ENCODE measurements around the gene CDH13. TPM values are rescaled to one million over a fixed set of nuclear protein-coding genes. Genes with fewer than 3 reads are reported as not detected.

CDH13 gene
- total and polyA plus RNA-seq, 2 donors (not counting 3 experiments of a cell fraction or from before 2014, with no cell fraction given) = 96.6 to 124 TPM

DNA sequence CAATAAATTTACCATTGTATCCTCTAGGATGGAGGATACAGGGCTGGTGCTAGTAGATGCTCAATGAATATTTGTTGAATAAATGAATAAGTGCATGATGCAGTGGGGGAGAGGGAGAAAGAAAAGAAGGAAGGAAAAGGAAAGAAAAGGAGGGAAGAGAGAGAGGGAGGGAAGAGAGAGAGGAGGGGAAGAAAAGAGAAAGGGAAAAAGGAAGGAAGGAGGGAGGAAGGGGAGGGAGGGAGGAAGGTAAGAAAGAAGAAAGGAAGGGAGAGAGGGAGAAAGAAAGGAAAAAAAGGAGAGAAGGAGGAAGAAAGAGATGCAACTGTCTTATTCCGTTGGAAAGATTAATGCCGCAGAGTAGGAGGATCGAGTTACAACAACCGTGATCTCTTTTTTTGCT lies 1211.4 kb downstream of the CDH13 start:
- no peaks in the 10 kb centered on the region for H3K9me1 ChIP-seq (replicated peaks; ENCODE audit: control insufficient read depth, extremely low read depth, insufficient read depth, low read length)
- TF ChIP-seq GATA2 (IDR thresholded peaks at IDR 0.05; ENCODE audit: insufficient read depth, insufficient read length, low read depth, low read length) = no peak
- no peak for TF ChIP-seq EZH2 (IDR thresholded peaks at IDR 0.05; ENCODE audit: borderline replicate concordance, low read depth, low read length, severe bottlenecking)
- no peak for TF ChIP-seq JUN (IDR thresholded peaks at IDR 0.05; ENCODE audit: borderline replicate concordance, insufficient read depth, insufficient read length, low read depth)
- TF ChIP-seq, protein P1, sequence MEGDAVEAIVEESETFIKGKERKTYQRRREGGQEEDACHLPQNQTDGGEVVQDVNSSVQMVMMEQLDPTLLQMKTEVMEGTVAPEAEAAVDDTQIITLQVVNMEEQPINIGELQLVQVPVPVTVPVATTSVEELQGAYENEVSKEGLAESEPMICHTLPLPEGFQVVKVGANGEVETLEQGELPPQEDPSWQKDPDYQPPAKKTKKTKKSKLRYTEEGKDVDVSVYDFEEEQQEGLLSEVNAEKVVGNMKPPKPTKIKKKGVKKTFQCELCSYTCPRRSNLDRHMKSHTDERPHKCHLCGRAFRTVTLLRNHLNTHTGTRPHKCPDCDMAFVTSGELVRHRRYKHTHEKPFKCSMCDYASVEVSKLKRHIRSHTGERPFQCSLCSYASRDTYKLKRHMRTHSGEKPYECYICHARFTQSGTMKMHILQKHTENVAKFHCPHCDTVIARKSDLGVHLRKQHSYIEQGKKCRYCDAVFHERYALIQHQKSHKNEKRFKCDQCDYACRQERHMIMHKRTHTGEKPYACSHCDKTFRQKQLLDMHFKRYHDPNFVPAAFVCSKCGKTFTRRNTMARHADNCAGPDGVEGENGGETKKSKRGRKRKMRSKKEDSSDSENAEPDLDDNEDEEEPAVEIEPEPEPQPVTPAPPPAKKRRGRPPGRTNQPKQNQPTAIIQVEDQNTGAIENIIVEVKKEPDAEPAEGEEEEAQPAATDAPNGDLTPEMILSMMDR (IDR thresholded peaks at IDR 0.05; ENCODE audit: extremely low read depth in 1 of 2, insufficient read depth in 1 of 2, low read depth in 1 of 2, low read length in 2 of 2) = no peak
- H3K27ac ChIP-seq (ENCODE audit: insufficient read depth, low read depth, low read length) = no peak overlapping the region
- H4K20me1 ChIP-seq (replicated peaks; ENCODE audit: control insufficient read depth, extremely low read depth, insufficient read depth, low read length) = no peaks in the 10 kb centered on the region
- H3K79me2 ChIP-seq (ENCODE audit: control insufficient read depth, insufficient read depth, low read length) = no peaks in the 10 kb centered on the region
- FAIRE-seq (no peak), DNase-seq (ENCODE audit: low read depth, low spot score) (no peak)
- dilution Hi-C loops (cut with MboI; ENCODE audit: extremely low pct_ligation_motif_present, low sequenced_read_pairs) = no loop called here
- H3K9ac ChIP-seq (replicated peaks; ENCODE audit: extremely low read depth, insufficient read depth, low read length) = no peak overlapping the region
- peaks cover 17% of the 10 kb centered on the region for H3K4me1 ChIP-seq (ENCODE audit: control insufficient read depth, extremely low read depth, insufficient read depth, low read length)
- no TSS peak for BruUV-seq (replicated peaks)
- no peaks in the 10 kb centered on the region for H3K36me3 ChIP-seq (ENCODE audit: control insufficient read depth in 2 of 2, extremely low read depth in 1 of 2, insufficient read depth in 2 of 2, low read length in 2 of 2)
- H3K4me3 ChIP-seq (replicated peaks in 1 of 3; ENCODE audit: insufficient read depth in 1 of 3, low read depth in 1 of 3, low read length in 3 of 3) = no peak overlapping the region
- intact Hi-C loops (cut with micrococcal nuclease) = loop anchor here (5.0 kb wide), 1 partner anchor 59 kb away; the partner anchor contains the start of gene MLYCD
- POLR2A ChIA-PET = no interaction called here
- no peak overlapping the region for H2AFZ ChIP-seq (ENCODE audit: low read depth, low read length)
- CTCF ChIA-PET = no interaction called here
- H3K27me3 ChIP-seq (ENCODE audit: control insufficient read depth in 2 of 2, insufficient read depth in 2 of 2, low read length in 2 of 2) = peaks cover 0 to 2% of the 10 kb centered on the region in 2 experiments
- no peak overlapping the region for H3K4me2 ChIP-seq (ENCODE audit: insufficient read depth, low read length)
- no peaks in the 10 kb centered on the region for H3K9me3 ChIP-seq (replicated peaks; ENCODE audit: control insufficient read depth, insufficient read depth, low read length)

DNA sequence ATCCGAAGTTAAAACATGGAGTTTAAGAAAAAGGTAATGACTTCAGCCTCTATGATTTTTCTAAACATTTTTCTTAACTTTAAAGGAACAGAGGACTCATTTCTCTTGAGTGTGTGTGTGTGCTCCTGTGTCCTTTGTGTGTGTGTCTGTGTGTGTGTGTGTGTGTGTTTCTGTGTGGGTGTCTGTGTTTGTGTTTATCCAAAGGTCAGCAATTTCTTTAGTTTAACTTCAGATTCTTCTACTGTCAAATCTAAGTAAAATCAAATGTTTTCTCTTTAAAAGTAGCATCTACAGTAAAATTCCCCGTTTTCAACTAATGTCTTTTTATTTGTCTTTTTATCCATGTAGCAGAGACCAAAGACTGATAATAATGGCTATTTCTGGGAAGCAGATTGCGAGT lies 1212.8 kb downstream of the CDH13 start:
- Histone ChIP-seq H4K20me1 (replicated peaks; ENCODE audit: control insufficient read depth, extremely low read depth, insufficient read depth, low read length) (no peaks in the 10 kb centered on the region), H3K4me2 (ENCODE audit: insufficient read depth, low read length) (no peak overlapping the region), H3K9ac (replicated peaks; ENCODE audit: extremely low read depth, insufficient read depth, low read length) (no peak overlapping the region), H3K4me1 (ENCODE audit: control insufficient read depth, extremely low read depth, insufficient read depth, low read length) (peaks cover 17% of the 10 kb centered on the region), H3K36me3 (ENCODE audit: control insufficient read depth in 2 of 2, extremely low read depth in 1 of 2, insufficient read depth in 2 of 2, low read length in 2 of 2) (no peaks in the 10 kb centered on the region), H3K79me2 (ENCODE audit: control insufficient read depth, insufficient read depth, low read length) (no peaks in the 10 kb centered on the region), H3K27me3 (ENCODE audit: control insufficient read depth in 2 of 2, insufficient read depth in 2 of 2, low read length in 2 of 2) (peaks cover 0 to 2% of the 10 kb centered on the region in 2 experiments), H3K4me3 (replicated peaks in 1 of 3; ENCODE audit: insufficient read depth in 1 of 3, low read depth in 1 of 3, low read length in 3 of 3) (no peak overlapping the region), H3K9me1 (replicated peaks; ENCODE audit: control insufficient read depth, extremely low read depth, insufficient read depth, low read length) (no peaks in the 10 kb centered on the region), H3K9me3 (replicated peaks; ENCODE audit: control insufficient read depth, insufficient read depth, low read length) (no peaks in the 10 kb centered on the region), H2AFZ (ENCODE audit: low read depth, low read length) (no peak overlapping the region), H3K27ac (ENCODE audit: insufficient read depth, low read depth, low read length) (no peak overlapping the region)
- TF ChIP-seq MYC (IDR thresholded peaks at IDR 0.05; ENCODE audit: low read depth, low read length) (no peak), FOS (IDR thresholded peaks at IDR 0.05; ENCODE audit: borderline replicate concordance, insufficient read depth, low read length) (no peak), JUN (IDR thresholded peaks at IDR 0.05; ENCODE audit: borderline replicate concordance, insufficient read depth, insufficient read length, low read depth) (no peak), GATA2 (IDR thresholded peaks at IDR 0.05; ENCODE audit: insufficient read depth, insufficient read length, low read depth, low read length) (no peak), POLR2AphosphoS5 (IDR thresholded peaks at IDR 0.05; ENCODE audit: insufficient read depth, low read depth, low read length) (no peak), EZH2 (IDR thresholded peaks at IDR 0.05; ENCODE audit: borderline replicate concordance, low read depth, low read length, severe bottlenecking) (no peak), MAX (IDR thresholded peaks at IDR 0.05; ENCODE audit: insufficient read depth, insufficient read length) (no peak), POLR2A (IDR thresholded peaks at IDR 0.05; ENCODE audit: low read depth, low read length) (no peak)
- TF ChIP-seq, protein P1 (IDR thresholded peaks at IDR 0.05; ENCODE audit: extremely low read depth in 1 of 2, insufficient read depth in 1 of 2, low read depth in 1 of 2, low read length in 2 of 2) = no peak
- FAIRE-seq (no peak), DNase-seq (ENCODE audit: low read depth, low spot score) (no peak)
- BruUV-seq (replicated peaks) = no TSS peak
- POLR2A ChIA-PET = no interaction called here
- CTCF ChIA-PET = no interaction called here
- intact Hi-C loops (cut with micrococcal nuclease) = loop anchor here (5.0 kb wide), 1 partner anchor 58 kb away; the partner anchor contains the start of gene MLYCD
- dilution Hi-C loops (cut with MboI; ENCODE audit: extremely low pct_ligation_motif_present, low sequenced_read_pairs) = no loop called here

All from endothelial cell of umbilical vein (primary cell).